IMR-90 (cell line): ENCODE results near the gene RAI1. TPM values are rescaled to one million over a fixed set of nuclear protein-coding genes. Genes with fewer than 3 reads are reported as not detected.

ENCODE experiments used
- ATAC-seq: fragments of 200-7000 bp; cut with Tn5 transposase; 2 replicates; pipeline ENCODE4 v1.9.1; 2020; ENCODE audit warnings: low read depth, mild to moderate bottlenecking, moderate library complexity
- BruUV-seq: library from RNA; stranded (reverse); fragments of 400-500 nt; replicated peaks from 2 replicates; lab custom pipeline; 2021; lab: Mats Ljungman, UMichigan
- CTCF ChIA-PET: fragments of 300-600 bp; formaldehyde crosslinking; extraction: SDS; loops from one replicate; lab custom pipeline; 2021; ENCODE audit warnings: antibody characterized with exemption; lab: Yijun Ruan, JAX
- POLR2A ChIA-PET: fragments of 300-600 bp; sonication (Branson Sonifier 250); formaldehyde crosslinking; loops from one replicate; lab custom pipeline; 2022; ENCODE audit warnings: antibody characterized with exemption; ENCODE audit not compliant: unreplicated experiment; lab: Charles Lee
- DNase-seq: peaks from one replicate; pipeline ENCODE4 v3.0.0; 2013
- H2AFZ ChIP-seq: replicated peaks from 2 replicates; pipeline ENCODE3; 2013; ENCODE audit warnings: low read length, mild to moderate bottlenecking; ENCODE audit not compliant: poor library complexity
- H2AK5ac ChIP-seq: 2 replicates; pipeline ENCODE4 v1.6.1; 2013; ENCODE audit warnings: low read depth, low read length, inconsistent platforms
- H2AK9ac ChIP-seq: replicated peaks from 2 replicates; pipeline ENCODE3; 2013; ENCODE audit warnings: mild to moderate bottlenecking, low read depth, low read length, moderate library complexity; ENCODE audit not compliant: poor library complexity
- H2BK120ac ChIP-seq: 2 replicates; pipeline ENCODE4 v1.6.1; 2013; ENCODE audit warnings: low read depth, low read length, inconsistent platforms
- H2BK15ac ChIP-seq: 3 replicates; pipeline ENCODE4 v1.6.1; 2013; ENCODE audit warnings: low read depth, low read length, inconsistent platforms
- H2BK20ac ChIP-seq: 2 replicates; pipeline ENCODE4 v1.6.1; 2013; ENCODE audit warnings: low read depth, mild to moderate bottlenecking, inconsistent platforms, low read length, moderate library complexity
- H2BK5ac ChIP-seq: 2 replicates; pipeline ENCODE4 v1.6.1; 2013; ENCODE audit warnings: mild to moderate bottlenecking, low read depth, low read length, inconsistent platforms; ENCODE audit not compliant: poor library complexity, severe bottlenecking
- H3K14ac ChIP-seq: replicated peaks from 2 replicates; pipeline ENCODE4 v1.6.1; 2013; ENCODE audit warnings: low read depth, low read length, inconsistent platforms
- H3K18ac ChIP-seq: 2 replicates; pipeline ENCODE4 v1.6.1; 2013; ENCODE audit warnings: low read depth, low read length, control low read depth
- H3K23ac ChIP-seq: 2 replicates; pipeline ENCODE4 v1.6.1; 2013; ENCODE audit warnings: low read depth, low read length, inconsistent platforms
- H3K27ac ChIP-seq: 2 replicates; pipeline ENCODE4 v1.5.1; 2013; ENCODE audit warnings: mild to moderate bottlenecking, control low read depth, low read length; ENCODE audit not compliant: insufficient read depth
- H3K27me3 ChIP-seq: 2 replicates; pipeline ENCODE4 v1.6.1; 2013; ENCODE audit warnings: low read length; ENCODE audit not compliant: control insufficient read depth, insufficient read depth
- H3K36me3 ChIP-seq: 2 replicates; pipeline ENCODE4 v1.6.1; 2013; ENCODE audit warnings: low read length, mixed read lengths; ENCODE audit not compliant: control insufficient read depth, insufficient read depth
- H3K4ac ChIP-seq: 2 replicates; pipeline ENCODE4 v1.6.1; 2013; ENCODE audit warnings: low read depth, low read length, inconsistent platforms
- H3K4me1 ChIP-seq: 2 replicates; pipeline ENCODE4 v1.6.1; 2013; ENCODE audit warnings: low read length, mixed read lengths; ENCODE audit not compliant: control insufficient read depth, insufficient read depth
- H3K4me2 ChIP-seq: 2 replicates; pipeline ENCODE4 v1.6.1; 2013; ENCODE audit warnings: low read depth, mild to moderate bottlenecking, control low read depth, low read length, moderate library complexity
- H3K4me3 ChIP-seq: 2 replicates; pipeline ENCODE4 v1.5.1; 2013; ENCODE audit warnings: low read depth, mild to moderate bottlenecking, control low read depth, low read length, moderate library complexity; ENCODE audit not compliant: insufficient read depth
- H3K56ac ChIP-seq: 2 replicates; pipeline ENCODE4 v1.6.1; 2013; ENCODE audit warnings: low read length, inconsistent platforms; ENCODE audit not compliant: insufficient read depth; ENCODE audit errors: extremely low read depth
- H3K79me1 ChIP-seq, 2 experiments: 2 replicates each; pipeline ENCODE4 v1.6.1; 2013; ENCODE audit warnings: low read length in 2 of 2, inconsistent platforms in 1 of 2, low read depth in 1 of 2
- H3K9ac ChIP-seq: 2 replicates; pipeline ENCODE4 v1.6.1; 2013; ENCODE audit warnings: low read depth, low read length, control low read depth
- H3K9me1 ChIP-seq: 2 replicates; pipeline ENCODE4 v1.6.1; 2013; ENCODE audit warnings: low read length, inconsistent platforms; ENCODE audit not compliant: insufficient read depth
- H3K9me3 ChIP-seq: 2 replicates; pipeline ENCODE4 v1.6.1; 2013; ENCODE audit warnings: low read length; ENCODE audit not compliant: control insufficient read depth, insufficient read depth
- H4K20me1 ChIP-seq: 2 replicates; pipeline ENCODE4 v1.6.1; 2013; ENCODE audit warnings: low read length, inconsistent platforms; ENCODE audit not compliant: insufficient read depth
- H4K5ac ChIP-seq: 2 replicates; pipeline ENCODE4 v1.6.1; 2013; ENCODE audit warnings: mild to moderate bottlenecking, low read depth, low read length, control low read depth
- H4K8ac ChIP-seq, 2 experiments: 2 replicates each; pipeline ENCODE4 v1.6.1; 2013; ENCODE audit warnings: low read depth in 2 of 2, low read length in 2 of 2, control low read depth in 1 of 2, inconsistent platforms in 1 of 2
- H4K91ac ChIP-seq: 2 replicates; pipeline ENCODE4 v1.6.1; 2013; ENCODE audit warnings: low read depth, low read length, inconsistent platforms; ENCODE audit not compliant: insufficient read depth
- FOS ChIP-seq: fragments of 150-350 bp; IDR thresholded peaks from 2 replicates; pipeline ENCODE4 v1.6.1; 2016; ENCODE audit warnings: low read depth, low read length
- MAZ ChIP-seq: IDR thresholded peaks from 2 replicates; pipeline ENCODE4 v1.6.1; 2012; ENCODE audit warnings: low read depth, mild to moderate bottlenecking, low read length, improper control_type of control experiment, moderate library complexity, borderline replicate concordance
- POLR2A ChIP-seq: IDR thresholded peaks from 2 replicates; pipeline ENCODE4 v1.6.1; 2012; ENCODE audit warnings: mild to moderate bottlenecking, low read depth, low read length
- WGBS, 2 experiments: methylation state at CpG; one replicate each; pipeline versions ENCODE4 v1.1.5 to v1.1.7; 2013; ENCODE audit warnings: missing lambda C conversion rate in 2 of 2; ENCODE audit not compliant: insufficient read length in 1 of 2; ENCODE audit errors: extremely low coverage in 2 of 2; 5-methylcytosine and 5-hydroxymethylcytosine counted together
- dilution Hi-C: fragments of 300-500 bp; cut with HindIII; formaldehyde crosslinking; loops from one replicate; pipeline ENCODE4 v1.14.3; 2018; ENCODE audit warnings: low sequenced_read_pairs; ENCODE audit not compliant: unreplicated experiment
- in situ Hi-C: fragments of 300-500 bp; cut with MboI; formaldehyde crosslinking; loops from 3 replicates; pipeline ENCODE4 v1.14.3; 2019; ENCODE audit warnings: low sequenced_read_pairs, inconsistent platforms, mixed read lengths
- intact Hi-C: fragments of 100-400 bp; cut with micrococcal nuclease; formaldehyde crosslinking; loops from 2 replicates; pipeline ENCODE4 v1.10.0; 2022
- polyA plus RNA-seq, 3 experiments: library from polyadenylated mRNA; depleted of rRNA; stranded (reverse); fragments of >200 nt; gene quantifications; 2 replicates each; pipeline ENCODE4 v1.2.3, GENCODE V29; 2012; ENCODE audit warnings: low replicate concordance in 1 of 3
- total RNA-seq: library from RNA; depleted of rRNA; stranded (reverse); fragments of >200 nt; gene quantifications from 2 replicates; pipeline ENCODE4 v1.2.3, GENCODE V29; 2012

The RAI1 gene
- total and polyA plus RNA-seq, 2 of the 4 experiments (the other 2 are of a cell fraction): 1.8 to 10.5 TPM

- intact Hi-C loops (no loop called here), in situ Hi-C loops (loop anchor here (25.0 kb wide), 1 partner anchor 636 kb away; no protein-coding TSS in a partner anchor), dilution Hi-C loops (no loop called here)
- Histone ChIP-seq H3K4me1 (peaks cover 3% of the 10 kb centered on the region; the same call in 1 of the 2 replicates), H2AFZ (no peak overlapping the region), H3K9me3 (peaks cover 3% of the 10 kb centered on the region), H3K4me2 (no peak overlapping the region), H3K18ac (no peak overlapping the region), H2BK5ac (no peak overlapping the region), H3K27ac (no peak overlapping the region), H4K8ac (no peak overlapping the region), H4K91ac (no peak overlapping the region), H3K14ac (no peak overlapping the region), H2BK20ac (no peak overlapping the region), H4K20me1 (no peaks in the 10 kb centered on the region), H3K9ac (no peak overlapping the region), H3K27me3 (peaks cover 21% of the 10 kb centered on the region), H3K56ac (no peak overlapping the region), H3K36me3 (no peaks in the 10 kb centered on the region), H2AK5ac (no peak overlapping the region), H3K4me3 (no peak overlapping the region), H2BK15ac (no peak overlapping the region), H3K23ac (no peak overlapping the region), H3K79me1 (no peaks in the 10 kb centered on the region), H3K4ac (no peak overlapping the region), H2BK120ac (no peak overlapping the region), H2AK9ac (no peak overlapping the region), H4K5ac (no peak overlapping the region), H3K9me1 (no peaks in the 10 kb centered on the region)
- 33% methylated on average over 4 of the region's 7 CpGs; no CpG with 5 or more reads in 1 of the 2 experiments for WGBS, 2 experiments
- DNase-seq (no peak), ATAC-seq (peak; percentile 35; the same call in 1 of the 2 replicates)
- TF ChIP-seq POLR2A: no peak
- 0 out of 2 replicates have a peak, but pooled peaks have one; percentile 13 for TF ChIP-seq FOS
- TF ChIP-seq MAZ: no peak
- BruUV-seq: no TSS peak
- ChIA-PET POLR2A (no interaction called here), CTCF (interaction anchor here (1.6 kb wide), 1 partner anchor 152 kb away, joined by 3 read pairs; the partner anchor contains the start of gene RASD1)
Measured at GRCh38 chr17:17648762-17649161, 32.5 kb upstream of the RAI1 start.
